K562 (cell line): ENCODE measurements around the gene DNAI7. TPM values are rescaled to one million over a fixed set of nuclear protein-coding genes. Genes with fewer than 3 reads are reported as not detected.
A peak's percentile ranks its signal among the peaks of the same experiment; 100 is the strongest.

Source experiments
- BACH1 ChIP-seq: fragments of 200-800 bp; sonication (Bioruptor generic); IDR thresholded peaks from 2 replicates; pipeline ENCODE4 v1.6.1; 2016; ENCODE audit warnings: missing genetic modification characterization, missing compliant biosample characterization
- CBX1 ChIP-seq: sonication (generic); IDR thresholded peaks from 2 replicates; pipeline ENCODE4 v1.6.1; 2016; ENCODE audit warnings: antibody characterized with exemption, low read depth, mild to moderate bottlenecking
- HNRNPUL1 ChIP-seq: fragments of 200-400 bp; formaldehyde crosslinking; IDR thresholded peaks from 2 replicates; pipeline ENCODE4 v1.6.1; 2017; ENCODE audit warnings: low read length
- KLF1 ChIP-seq: fragments of 450-650 bp; IDR thresholded peaks from 2 replicates; pipeline ENCODE4 v1.6.1; 2016; ENCODE audit warnings: missing genetic modification characterization, missing compliant biosample characterization
- OTX1 ChIP-seq: fragments of 450-650 bp; formaldehyde crosslinking; IDR thresholded peaks from 2 replicates; pipeline ENCODE4 v1.4.0; 2022; ENCODE audit warnings: mild to moderate bottlenecking
- PCBP1 ChIP-seq: fragments of 200-400 bp; formaldehyde crosslinking; IDR thresholded peaks from 2 replicates; pipeline ENCODE4 v1.6.1; 2018; ENCODE audit warnings: mild to moderate bottlenecking, low read depth, low read length; ENCODE audit not compliant: poor library complexity, severe bottlenecking
- POLR2AphosphoS2 ChIP-seq: IDR thresholded peaks from 2 replicates; pipeline ENCODE4 v1.6.1; 2012; ENCODE audit warnings: low read length, improper control_type of control experiment
- SAFB ChIP-seq: fragments of 200-400 bp; formaldehyde crosslinking; IDR thresholded peaks from 2 replicates; pipeline ENCODE4 v1.6.1; 2017; ENCODE audit warnings: low read depth, low read length, borderline replicate concordance
- ZNF3 ChIP-seq: fragments of 250-450 bp; sonication (Bioruptor Pico); IDR thresholded peaks from 2 replicates; pipeline ENCODE4 v1.5.0; 2021; ENCODE audit warnings: mild to moderate bottlenecking, moderate library complexity
- polyA plus RNA-seq, 8 experiments: library from polyadenylated mRNA; depleted of rRNA in 4 of 8; stranded (reverse) in 5 of 8; unstranded in 3 of 8; fragments of >200 nt; fragmentation: Nextera tagmentation in 2 of 8; fragmentation: Illumina TruSeq in 1 of 8; extraction: Ambion mirVana in 2 of 8; extraction: Trizol in 1 of 8; gene quantifications; 2 replicates each; pipeline versions ENCODE4 v1.2.1 to v1.2.3, GENCODE V29; 2011 to 2014; ENCODE audit warnings: inconsistent platforms in 1 of 8, missing spikeins in 1 of 8
- total RNA-seq, 7 experiments: library from RNA; depleted of rRNA in 6 of 7; stranded (reverse); fragments of >200 nt in 6 of 7; fragmentation: Illumina TruSeq in 2 of 7; extraction: Trizol in 2 of 7; gene quantifications; 2 replicates each; pipeline versions ENCODE4 v1.2.1 to v1.2.3, GENCODE V29; 2011 to 2021; ENCODE audit warnings: low replicate concordance in 1 of 7
- TF ChIP-seq, protein P1 (sequence below): fragments of 450-650 bp; IDR thresholded peaks from 2 replicates; pipeline ENCODE4 v1.6.1; 2016; ENCODE audit warnings: mild to moderate bottlenecking, moderate library complexity
- TF ChIP-seq, protein P2 (sequence below): IDR thresholded peaks from 3 replicates; pipeline ENCODE4 v1.6.1; 2011; ENCODE audit warnings: borderline replicate concordance, mild to moderate bottlenecking, moderate library complexity; ENCODE audit not compliant: insufficient read length; ENCODE audit errors: extremely low read depth
- TF ChIP-seq, protein P3 (sequence below): fragments of 250-450 bp; sonication (Bioruptor Pico); IDR thresholded peaks from 2 replicates; pipeline ENCODE4 v1.9.0; 2021; ENCODE audit warnings: mild to moderate bottlenecking

Gene DNAI7
- total and polyA plus RNA-seq, 9 of the 15 experiments (the other 6 are each of a cell fraction or from before 2014, with no cell fraction given), result 0.06 to 0.76 (median 0.17) TPM; not detected in 1

DNA sequence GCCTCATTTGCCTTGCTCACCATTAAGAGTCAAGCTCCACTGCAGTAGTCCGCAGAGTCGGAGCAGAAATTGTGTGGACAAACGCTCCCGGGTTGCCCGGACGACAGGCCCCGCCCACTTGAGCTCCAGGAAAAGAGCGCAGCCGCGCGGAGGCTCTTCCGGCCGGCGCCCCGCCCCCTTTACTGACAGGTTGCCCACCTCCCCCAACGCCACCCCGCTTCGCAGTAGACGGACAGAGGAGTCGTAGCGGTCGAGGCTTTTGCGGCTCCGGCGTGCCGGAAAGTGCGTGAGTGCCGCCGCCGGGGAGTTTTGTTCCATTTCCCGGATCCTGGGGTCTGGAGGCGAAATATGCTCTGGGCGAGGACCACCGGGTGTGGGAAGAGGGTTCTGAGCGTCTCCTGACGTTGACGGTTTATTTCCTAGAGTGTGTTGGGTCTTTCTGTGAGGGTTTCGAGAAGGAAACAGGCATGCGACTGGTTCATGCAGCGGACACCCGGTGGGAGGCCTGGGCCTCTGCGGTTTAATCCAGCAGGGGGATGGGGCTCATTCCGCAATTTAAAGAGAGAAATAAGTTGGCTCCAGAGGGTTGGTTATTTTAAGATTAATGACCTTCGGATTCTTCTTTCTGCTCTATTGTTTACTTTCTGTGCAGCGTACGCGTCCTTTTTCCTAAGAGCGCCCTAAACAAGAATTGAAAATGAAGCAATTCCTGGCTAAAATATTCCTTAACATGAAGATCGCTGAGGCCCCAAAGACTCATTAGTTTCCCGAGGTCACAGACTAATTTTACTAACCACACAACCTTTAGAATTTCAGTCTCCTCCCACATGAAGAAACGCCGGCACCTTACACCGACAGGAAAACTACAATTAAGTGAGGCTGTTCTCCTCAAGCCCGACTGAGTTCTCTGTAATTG lies at the start of gene DNAI7, which contains the start of gene ETFRF1 (continued):
- TF ChIP-seq, protein P1, sequence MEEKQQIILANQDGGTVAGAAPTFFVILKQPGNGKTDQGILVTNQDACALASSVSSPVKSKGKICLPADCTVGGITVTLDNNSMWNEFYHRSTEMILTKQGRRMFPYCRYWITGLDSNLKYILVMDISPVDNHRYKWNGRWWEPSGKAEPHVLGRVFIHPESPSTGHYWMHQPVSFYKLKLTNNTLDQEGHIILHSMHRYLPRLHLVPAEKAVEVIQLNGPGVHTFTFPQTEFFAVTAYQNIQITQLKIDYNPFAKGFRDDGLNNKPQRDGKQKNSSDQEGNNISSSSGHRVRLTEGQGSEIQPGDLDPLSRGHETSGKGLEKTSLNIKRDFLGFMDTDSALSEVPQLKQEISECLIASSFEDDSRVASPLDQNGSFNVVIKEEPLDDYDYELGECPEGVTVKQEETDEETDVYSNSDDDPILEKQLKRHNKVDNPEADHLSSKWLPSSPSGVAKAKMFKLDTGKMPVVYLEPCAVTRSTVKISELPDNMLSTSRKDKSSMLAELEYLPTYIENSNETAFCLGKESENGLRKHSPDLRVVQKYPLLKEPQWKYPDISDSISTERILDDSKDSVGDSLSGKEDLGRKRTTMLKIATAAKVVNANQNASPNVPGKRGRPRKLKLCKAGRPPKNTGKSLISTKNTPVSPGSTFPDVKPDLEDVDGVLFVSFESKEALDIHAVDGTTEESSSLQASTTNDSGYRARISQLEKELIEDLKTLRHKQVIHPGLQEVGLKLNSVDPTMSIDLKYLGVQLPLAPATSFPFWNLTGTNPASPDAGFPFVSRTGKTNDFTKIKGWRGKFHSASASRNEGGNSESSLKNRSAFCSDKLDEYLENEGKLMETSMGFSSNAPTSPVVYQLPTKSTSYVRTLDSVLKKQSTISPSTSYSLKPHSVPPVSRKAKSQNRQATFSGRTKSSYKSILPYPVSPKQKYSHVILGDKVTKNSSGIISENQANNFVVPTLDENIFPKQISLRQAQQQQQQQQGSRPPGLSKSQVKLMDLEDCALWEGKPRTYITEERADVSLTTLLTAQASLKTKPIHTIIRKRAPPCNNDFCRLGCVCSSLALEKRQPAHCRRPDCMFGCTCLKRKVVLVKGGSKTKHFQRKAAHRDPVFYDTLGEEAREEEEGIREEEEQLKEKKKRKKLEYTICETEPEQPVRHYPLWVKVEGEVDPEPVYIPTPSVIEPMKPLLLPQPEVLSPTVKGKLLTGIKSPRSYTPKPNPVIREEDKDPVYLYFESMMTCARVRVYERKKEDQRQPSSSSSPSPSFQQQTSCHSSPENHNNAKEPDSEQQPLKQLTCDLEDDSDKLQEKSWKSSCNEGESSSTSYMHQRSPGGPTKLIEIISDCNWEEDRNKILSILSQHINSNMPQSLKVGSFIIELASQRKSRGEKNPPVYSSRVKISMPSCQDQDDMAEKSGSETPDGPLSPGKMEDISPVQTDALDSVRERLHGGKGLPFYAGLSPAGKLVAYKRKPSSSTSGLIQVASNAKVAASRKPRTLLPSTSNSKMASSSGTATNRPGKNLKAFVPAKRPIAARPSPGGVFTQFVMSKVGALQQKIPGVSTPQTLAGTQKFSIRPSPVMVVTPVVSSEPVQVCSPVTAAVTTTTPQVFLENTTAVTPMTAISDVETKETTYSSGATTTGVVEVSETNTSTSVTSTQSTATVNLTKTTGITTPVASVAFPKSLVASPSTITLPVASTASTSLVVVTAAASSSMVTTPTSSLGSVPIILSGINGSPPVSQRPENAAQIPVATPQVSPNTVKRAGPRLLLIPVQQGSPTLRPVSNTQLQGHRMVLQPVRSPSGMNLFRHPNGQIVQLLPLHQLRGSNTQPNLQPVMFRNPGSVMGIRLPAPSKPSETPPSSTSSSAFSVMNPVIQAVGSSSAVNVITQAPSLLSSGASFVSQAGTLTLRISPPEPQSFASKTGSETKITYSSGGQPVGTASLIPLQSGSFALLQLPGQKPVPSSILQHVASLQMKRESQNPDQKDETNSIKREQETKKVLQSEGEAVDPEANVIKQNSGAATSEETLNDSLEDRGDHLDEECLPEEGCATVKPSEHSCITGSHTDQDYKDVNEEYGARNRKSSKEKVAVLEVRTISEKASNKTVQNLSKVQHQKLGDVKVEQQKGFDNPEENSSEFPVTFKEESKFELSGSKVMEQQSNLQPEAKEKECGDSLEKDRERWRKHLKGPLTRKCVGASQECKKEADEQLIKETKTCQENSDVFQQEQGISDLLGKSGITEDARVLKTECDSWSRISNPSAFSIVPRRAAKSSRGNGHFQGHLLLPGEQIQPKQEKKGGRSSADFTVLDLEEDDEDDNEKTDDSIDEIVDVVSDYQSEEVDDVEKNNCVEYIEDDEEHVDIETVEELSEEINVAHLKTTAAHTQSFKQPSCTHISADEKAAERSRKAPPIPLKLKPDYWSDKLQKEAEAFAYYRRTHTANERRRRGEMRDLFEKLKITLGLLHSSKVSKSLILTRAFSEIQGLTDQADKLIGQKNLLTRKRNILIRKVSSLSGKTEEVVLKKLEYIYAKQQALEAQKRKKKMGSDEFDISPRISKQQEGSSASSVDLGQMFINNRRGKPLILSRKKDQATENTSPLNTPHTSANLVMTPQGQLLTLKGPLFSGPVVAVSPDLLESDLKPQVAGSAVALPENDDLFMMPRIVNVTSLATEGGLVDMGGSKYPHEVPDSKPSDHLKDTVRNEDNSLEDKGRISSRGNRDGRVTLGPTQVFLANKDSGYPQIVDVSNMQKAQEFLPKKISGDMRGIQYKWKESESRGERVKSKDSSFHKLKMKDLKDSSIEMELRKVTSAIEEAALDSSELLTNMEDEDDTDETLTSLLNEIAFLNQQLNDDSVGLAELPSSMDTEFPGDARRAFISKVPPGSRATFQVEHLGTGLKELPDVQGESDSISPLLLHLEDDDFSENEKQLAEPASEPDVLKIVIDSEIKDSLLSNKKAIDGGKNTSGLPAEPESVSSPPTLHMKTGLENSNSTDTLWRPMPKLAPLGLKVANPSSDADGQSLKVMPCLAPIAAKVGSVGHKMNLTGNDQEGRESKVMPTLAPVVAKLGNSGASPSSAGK, result peak; percentile 75
- no peak for TF ChIP-seq OTX1 (CRISPR knock-in tag)
- TF ChIP-seq, protein P2, sequence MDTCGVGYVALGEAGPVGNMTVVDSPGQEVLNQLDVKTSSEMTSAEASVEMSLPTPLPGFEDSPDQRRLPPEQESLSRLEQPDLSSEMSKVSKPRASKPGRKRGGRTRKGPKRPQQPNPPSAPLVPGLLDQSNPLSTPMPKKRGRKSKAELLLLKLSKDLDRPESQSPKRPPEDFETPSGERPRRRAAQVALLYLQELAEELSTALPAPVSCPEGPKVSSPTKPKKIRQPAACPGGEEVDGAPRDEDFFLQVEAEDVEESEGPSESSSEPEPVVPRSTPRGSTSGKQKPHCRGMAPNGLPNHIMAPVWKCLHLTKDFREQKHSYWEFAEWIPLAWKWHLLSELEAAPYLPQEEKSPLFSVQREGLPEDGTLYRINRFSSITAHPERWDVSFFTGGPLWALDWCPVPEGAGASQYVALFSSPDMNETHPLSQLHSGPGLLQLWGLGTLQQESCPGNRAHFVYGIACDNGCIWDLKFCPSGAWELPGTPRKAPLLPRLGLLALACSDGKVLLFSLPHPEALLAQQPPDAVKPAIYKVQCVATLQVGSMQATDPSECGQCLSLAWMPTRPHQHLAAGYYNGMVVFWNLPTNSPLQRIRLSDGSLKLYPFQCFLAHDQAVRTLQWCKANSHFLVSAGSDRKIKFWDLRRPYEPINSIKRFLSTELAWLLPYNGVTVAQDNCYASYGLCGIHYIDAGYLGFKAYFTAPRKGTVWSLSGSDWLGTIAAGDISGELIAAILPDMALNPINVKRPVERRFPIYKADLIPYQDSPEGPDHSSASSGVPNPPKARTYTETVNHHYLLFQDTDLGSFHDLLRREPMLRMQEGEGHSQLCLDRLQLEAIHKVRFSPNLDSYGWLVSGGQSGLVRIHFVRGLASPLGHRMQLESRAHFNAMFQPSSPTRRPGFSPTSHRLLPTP, result no peak
- no peak for TF ChIP-seq POLR2AphosphoS2
- TF ChIP-seq PCBP1, result no peak
- no peak for TF ChIP-seq SAFB
- TF ChIP-seq BACH1 (tag), result no peak
- TF ChIP-seq CBX1, result peak; percentile 54; the same call in 1 of the 2 replicates
- no peak for TF ChIP-seq ZNF3 (CRISPR knock-in tag)
- TF ChIP-seq, protein P3, sequence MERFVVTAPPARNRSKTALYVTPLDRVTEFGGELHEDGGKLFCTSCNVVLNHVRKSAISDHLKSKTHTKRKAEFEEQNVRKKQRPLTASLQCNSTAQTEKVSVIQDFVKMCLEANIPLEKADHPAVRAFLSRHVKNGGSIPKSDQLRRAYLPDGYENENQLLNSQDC (CRISPR knock-in tag), result no peak
- no peak for TF ChIP-seq HNRNPUL1
- TF ChIP-seq KLF1 (tag), result no peak
